ENCODE data around the gene STK39.

- TF ChIP-seq CTCF (conservative IDR thresholded peaks at IDR 0.05; ENCODE audit: low read depth, low read length) (no peak), EZH2 (IDR thresholded peaks at IDR 0.05; ENCODE audit: borderline replicate concordance, low read depth, low read length, poor library complexity, severe bottlenecking) (no peak)
Measured at GRCh38 chr2:168233726-168234406, 13.5 kb downstream of the STK39 start.

All from A673 (cell line).